Measurements from ENCODE around the gene SIPA1L2.

SIPA1L2 gene

GRCh38 chr1:232598133-232598532 lies 31.8 kb downstream of the SIPA1L2 start:
- Histone ChIP-seq H3K36me3 (ENCODE audit: control insufficient read depth in 4 of 4, insufficient read depth in 4 of 4, low read length in 3 of 4) (no peaks in the 10 kb centered on the region), H3K4me3 (ENCODE audit: control insufficient read depth in 1 of 7, extremely low read depth in 1 of 7, insufficient read depth in 4 of 7, low read depth in 2 of 7, low read length in 6 of 7) (no peak overlapping the region), H3K4me1 (ENCODE audit: control extremely low read depth in 1 of 4, control insufficient read depth in 4 of 4, insufficient read depth in 4 of 4, low read length in 3 of 4) (peaks cover 3 to 18% (median 13%) of the 10 kb centered on the region in 4 experiments), H3K27ac (ENCODE audit: insufficient read depth in 1 of 2, low read depth in 1 of 2, low read length in 2 of 2, poor library complexity in 1 of 2, severe bottlenecking in 2 of 2) (no peak overlapping the region), H3K27me3 (replicated peaks in 2 of 5; ENCODE audit: control insufficient read depth in 4 of 5, insufficient read depth in 5 of 5, low read length in 4 of 5) (no peaks in the 10 kb centered on the region), H3K9me3 (ENCODE audit: control extremely low read depth in 1 of 5, control insufficient read depth in 4 of 5, insufficient read depth in 2 of 5, low read depth in 1 of 5, low read length in 4 of 5) (no peaks in the 10 kb centered on the region)
- WGBS (ENCODE audit: insufficient coverage) = 100% methylated on average over 1 of the region's 3 CpGs
- no peak for DNase-seq
- POLR2A ChIA-PET = no interaction called here
- CTCF ChIA-PET = interaction anchor here (0.9 kb wide), 1 partner anchor 13 kb away, joined by 3 read pairs; no protein-coding TSS in a partner anchor

GRCh38 chr1:232597721-232598120 lies 32.2 kb downstream of the SIPA1L2 start:
- 100% methylated on average over 1 of the region's 2 CpGs for WGBS (ENCODE audit: insufficient coverage)
- CTCF ChIA-PET = interaction anchor here (0.9 kb wide), 1 partner anchor 12 kb away, joined by 3 read pairs; no protein-coding TSS in a partner anchor

GRCh38 chr1:232596666-232597303 lies 33.1 kb downstream of the SIPA1L2 start:
- 95% methylated on average over 3 of the region's 8 CpGs for WGBS (ENCODE audit: insufficient coverage)
- CTCF ChIA-PET = no interaction called here
- Histone ChIP-seq H3K4me3 (ENCODE audit: control insufficient read depth in 1 of 7, extremely low read depth in 1 of 7, insufficient read depth in 4 of 7, low read depth in 2 of 7, low read length in 6 of 7) (no peak overlapping the region), H3K27me3 (replicated peaks in 2 of 5; ENCODE audit: control insufficient read depth in 4 of 5, insufficient read depth in 5 of 5, low read length in 4 of 5) (no peaks in the 10 kb centered on the region), H3K4me1 (ENCODE audit: control extremely low read depth in 1 of 4, control insufficient read depth in 4 of 4, insufficient read depth in 4 of 4, low read length in 3 of 4) (peaks cover 3 to 18% (median 13%) of the 10 kb centered on the region in 4 experiments), H3K27ac (ENCODE audit: insufficient read depth in 1 of 2, low read depth in 1 of 2, low read length in 2 of 2, poor library complexity in 1 of 2, severe bottlenecking in 2 of 2) (no peak overlapping the region), H3K36me3 (ENCODE audit: control insufficient read depth in 4 of 4, insufficient read depth in 4 of 4, low read length in 3 of 4) (no peaks in the 10 kb centered on the region), H3K9me3 (ENCODE audit: control extremely low read depth in 1 of 5, control insufficient read depth in 4 of 5, insufficient read depth in 2 of 5, low read depth in 1 of 5, low read length in 4 of 5) (no peaks in the 10 kb centered on the region)
- DNase-seq = no peak
- POLR2A ChIA-PET = no interaction called here

More at GRCh38 chr1:232597721-232598120, 32.2 kb downstream of the SIPA1L2 start:
- Histone ChIP-seq H3K27me3 (replicated peaks in 2 of 5; ENCODE audit: control insufficient read depth in 4 of 5, insufficient read depth in 5 of 5, low read length in 4 of 5) (no peaks in the 10 kb centered on the region), H3K9me3 (ENCODE audit: control extremely low read depth in 1 of 5, control insufficient read depth in 4 of 5, insufficient read depth in 2 of 5, low read depth in 1 of 5, low read length in 4 of 5) (no peaks in the 10 kb centered on the region), H3K4me1 (ENCODE audit: control extremely low read depth in 1 of 4, control insufficient read depth in 4 of 4, insufficient read depth in 4 of 4, low read length in 3 of 4) (peaks cover 3 to 18% (median 13%) of the 10 kb centered on the region in 4 experiments), H3K36me3 (ENCODE audit: control insufficient read depth in 4 of 4, insufficient read depth in 4 of 4, low read length in 3 of 4) (no peaks in the 10 kb centered on the region), H3K4me3 (ENCODE audit: control insufficient read depth in 1 of 7, extremely low read depth in 1 of 7, insufficient read depth in 4 of 7, low read depth in 2 of 7, low read length in 6 of 7) (no peak overlapping the region), H3K27ac (ENCODE audit: insufficient read depth in 1 of 2, low read depth in 1 of 2, low read length in 2 of 2, poor library complexity in 1 of 2, severe bottlenecking in 2 of 2) (no peak overlapping the region)
- no peak for DNase-seq
- POLR2A ChIA-PET = no interaction called here

GRCh38 chr1:232594768-232595698 lies 34.9 kb downstream of the SIPA1L2 start:
- no peaks in the 10 kb centered on the region for H3K36me3 ChIP-seq (ENCODE audit: control insufficient read depth in 4 of 4, insufficient read depth in 4 of 4, low read length in 3 of 4)
- ChIA-PET POLR2A (interaction anchor here (0.6 kb wide), 1 partner anchor 17 kb away, joined by 6 read pairs; no protein-coding TSS in a partner anchor), CTCF (interaction anchor here (0.9 kb wide), 1 partner anchor 12 kb away, joined by 3 read pairs; no protein-coding TSS in a partner anchor)
- H3K9me3 ChIP-seq (ENCODE audit: control extremely low read depth in 1 of 5, control insufficient read depth in 4 of 5, insufficient read depth in 2 of 5, low read depth in 1 of 5, low read length in 4 of 5) = no peaks in the 10 kb centered on the region
- peaks cover 3 to 31% (median 14%) of the 10 kb centered on the region in 4 experiments for H3K4me1 ChIP-seq (ENCODE audit: control extremely low read depth in 1 of 4, control insufficient read depth in 4 of 4, insufficient read depth in 4 of 4, low read length in 3 of 4)
- 90% methylated on average over 7 of the region's 12 CpGs for WGBS (ENCODE audit: insufficient coverage)
- DNase-seq = no peak
- no peak overlapping the region for H3K27ac ChIP-seq (ENCODE audit: insufficient read depth in 1 of 2, low read depth in 1 of 2, low read length in 2 of 2, poor library complexity in 1 of 2, severe bottlenecking in 2 of 2)
- no peak overlapping the region for H3K4me3 ChIP-seq (ENCODE audit: control insufficient read depth in 1 of 7, extremely low read depth in 1 of 7, insufficient read depth in 4 of 7, low read depth in 2 of 7, low read length in 6 of 7)
- H3K27me3 ChIP-seq (replicated peaks in 2 of 5; ENCODE audit: control insufficient read depth in 4 of 5, insufficient read depth in 5 of 5, low read length in 4 of 5) = no peaks in the 10 kb centered on the region

GRCh38 chr1:232593717-232594502 lies 36.0 kb downstream of the SIPA1L2 start:
- ChIA-PET CTCF (no interaction called here), POLR2A (no interaction called here)
- no peak overlapping the region for H3K27ac ChIP-seq (ENCODE audit: insufficient read depth in 1 of 2, low read depth in 1 of 2, low read length in 2 of 2, poor library complexity in 1 of 2, severe bottlenecking in 2 of 2)
- no peaks in the 10 kb centered on the region for H3K36me3 ChIP-seq (ENCODE audit: control insufficient read depth in 4 of 4, insufficient read depth in 4 of 4, low read length in 3 of 4)
- no peaks in the 10 kb centered on the region for H3K9me3 ChIP-seq (ENCODE audit: control extremely low read depth in 1 of 5, control insufficient read depth in 4 of 5, insufficient read depth in 2 of 5, low read depth in 1 of 5, low read length in 4 of 5)
- WGBS (ENCODE audit: insufficient coverage) = 91% methylated on average over 13 of the region's 14 CpGs
- no peaks in the 10 kb centered on the region for H3K27me3 ChIP-seq (replicated peaks in 2 of 5; ENCODE audit: control insufficient read depth in 4 of 5, insufficient read depth in 5 of 5, low read length in 4 of 5)
- no peak overlapping the region for H3K4me3 ChIP-seq (ENCODE audit: control insufficient read depth in 1 of 7, extremely low read depth in 1 of 7, insufficient read depth in 4 of 7, low read depth in 2 of 7, low read length in 6 of 7)
- peaks cover 11 to 31% (median 15%) of the 10 kb centered on the region in 4 experiments for H3K4me1 ChIP-seq (ENCODE audit: control extremely low read depth in 1 of 4, control insufficient read depth in 4 of 4, insufficient read depth in 4 of 4, low read length in 3 of 4)
- no peak for DNase-seq

GRCh38 chr1:232591344-232591743 lies 38.6 kb downstream of the SIPA1L2 start:
- POLR2A ChIA-PET = no interaction called here
- Histone ChIP-seq H3K4me1 (ENCODE audit: control extremely low read depth in 1 of 4, control insufficient read depth in 4 of 4, insufficient read depth in 4 of 4, low read length in 3 of 4) (peaks cover 13 to 31% (median 16%) of the 10 kb centered on the region in 4 experiments), H3K27ac (ENCODE audit: insufficient read depth in 1 of 2, low read depth in 1 of 2, low read length in 2 of 2, poor library complexity in 1 of 2, severe bottlenecking in 2 of 2) (no peak overlapping the region), H3K9me3 (ENCODE audit: control extremely low read depth in 1 of 5, control insufficient read depth in 4 of 5, insufficient read depth in 2 of 5, low read depth in 1 of 5, low read length in 4 of 5) (peaks cover 0 to 4% (median 0%) of the 10 kb centered on the region in 5 experiments), H3K4me3 (ENCODE audit: control insufficient read depth in 1 of 7, extremely low read depth in 1 of 7, insufficient read depth in 4 of 7, low read depth in 2 of 7, low read length in 6 of 7) (no peak overlapping the region), H3K36me3 (ENCODE audit: control insufficient read depth in 4 of 4, insufficient read depth in 4 of 4, low read length in 3 of 4) (no peaks in the 10 kb centered on the region), H3K27me3 (replicated peaks in 2 of 5; ENCODE audit: control insufficient read depth in 4 of 5, insufficient read depth in 5 of 5, low read length in 4 of 5) (no peaks in the 10 kb centered on the region)
- CTCF ChIA-PET = no interaction called here
- WGBS (ENCODE audit: insufficient coverage) = 100% methylated on average over 3 of the region's 3 CpGs
- DNase-seq = no peak

Measured in common myeloid progenitor, CD34-positive (primary cell).